SH-SY5Y (cell line): ENCODE data around the gene SORCS3.

Source experiments
- GATA2 ChIP-seq: IDR thresholded peaks from 2 replicates; pipeline ENCODE4 v1.6.1; 2011; ENCODE audit warnings: mild to moderate bottlenecking, low read depth, low read length
- GATA3 ChIP-seq: IDR thresholded peaks from 2 replicates; pipeline ENCODE4 v1.6.1; 2011; ENCODE audit warnings: low read depth, mild to moderate bottlenecking, low read length, moderate library complexity

- TF ChIP-seq GATA2 (no peak), GATA3 (no peak)
Observed at GRCh38 chr10:104683567-104683966, 42.5 kb downstream of the SORCS3 start.
